ENCODE data around the gene CD69.

DNA sequence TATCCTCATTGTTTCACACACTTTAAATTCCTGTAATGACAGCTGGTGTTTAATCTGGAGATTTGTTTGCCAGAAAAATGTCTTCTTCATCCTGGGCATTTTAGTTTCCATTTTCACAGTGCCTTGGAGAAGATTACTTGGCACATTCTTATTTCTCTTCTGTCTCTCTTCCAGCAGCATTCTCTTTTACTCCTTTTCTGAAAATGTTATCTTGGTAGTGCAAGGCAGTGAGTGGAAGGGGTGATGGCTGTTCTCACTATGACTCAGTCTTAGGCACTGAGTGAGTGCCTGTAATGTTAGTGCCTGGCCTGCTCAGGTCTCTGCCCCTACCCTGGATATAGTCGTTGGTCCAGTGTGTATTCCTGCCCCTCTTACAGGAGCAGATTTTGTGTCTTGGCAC, 40.9 kb downstream of the CD69 start:
- TF ChIP-seq POLR2A (IDR thresholded peaks at IDR 0.05): no peak
- TF ChIP-seq CTCF (IDR thresholded peaks at IDR 0.05): no peak

Data from thyroid gland (tissue), 4 donors.